ENCODE data around the gene P4HA2. TPM values are rescaled to one million over a fixed set of nuclear protein-coding genes. Genes with fewer than 3 reads are reported as not detected.

Gene P4HA2
- total and polyA plus RNA-seq, 2 of the 8 experiments (the other 6 are each of a cell fraction or from before 2014, with no cell fraction given): 7.4 to 9.3 TPM

DNA sequence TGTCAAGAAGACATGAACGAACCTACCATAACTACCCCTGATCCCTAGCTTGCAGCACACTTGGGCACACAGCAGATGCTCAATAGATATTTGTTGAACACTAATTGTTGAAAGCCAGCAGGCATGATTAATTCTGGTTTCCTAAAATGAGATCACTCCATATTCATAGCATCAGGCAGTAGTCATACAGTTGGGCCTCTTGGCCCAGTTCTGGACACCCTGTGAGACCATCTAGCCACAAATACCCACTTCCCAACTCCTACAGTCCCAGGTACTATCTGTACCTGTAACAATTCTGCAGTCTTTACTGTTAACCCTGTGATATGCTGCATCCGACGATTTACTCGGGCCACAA, 24.2 kb downstream of the P4HA2 start (continued):
- no peak for TF ChIP-seq SUZ12 (IDR thresholded peaks at IDR 0.05; ENCODE audit: low read length)
- no peak for TF ChIP-seq HDAC6 (IDR thresholded peaks at IDR 0.05; ENCODE audit: low read depth, low read length)
- TF ChIP-seq, protein P1, sequence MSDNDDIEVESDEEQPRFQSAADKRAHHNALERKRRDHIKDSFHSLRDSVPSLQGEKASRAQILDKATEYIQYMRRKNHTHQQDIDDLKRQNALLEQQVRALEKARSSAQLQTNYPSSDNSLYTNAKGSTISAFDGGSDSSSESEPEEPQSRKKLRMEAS (IDR thresholded peaks at IDR 0.05): no peak
- TF ChIP-seq, protein P2, sequence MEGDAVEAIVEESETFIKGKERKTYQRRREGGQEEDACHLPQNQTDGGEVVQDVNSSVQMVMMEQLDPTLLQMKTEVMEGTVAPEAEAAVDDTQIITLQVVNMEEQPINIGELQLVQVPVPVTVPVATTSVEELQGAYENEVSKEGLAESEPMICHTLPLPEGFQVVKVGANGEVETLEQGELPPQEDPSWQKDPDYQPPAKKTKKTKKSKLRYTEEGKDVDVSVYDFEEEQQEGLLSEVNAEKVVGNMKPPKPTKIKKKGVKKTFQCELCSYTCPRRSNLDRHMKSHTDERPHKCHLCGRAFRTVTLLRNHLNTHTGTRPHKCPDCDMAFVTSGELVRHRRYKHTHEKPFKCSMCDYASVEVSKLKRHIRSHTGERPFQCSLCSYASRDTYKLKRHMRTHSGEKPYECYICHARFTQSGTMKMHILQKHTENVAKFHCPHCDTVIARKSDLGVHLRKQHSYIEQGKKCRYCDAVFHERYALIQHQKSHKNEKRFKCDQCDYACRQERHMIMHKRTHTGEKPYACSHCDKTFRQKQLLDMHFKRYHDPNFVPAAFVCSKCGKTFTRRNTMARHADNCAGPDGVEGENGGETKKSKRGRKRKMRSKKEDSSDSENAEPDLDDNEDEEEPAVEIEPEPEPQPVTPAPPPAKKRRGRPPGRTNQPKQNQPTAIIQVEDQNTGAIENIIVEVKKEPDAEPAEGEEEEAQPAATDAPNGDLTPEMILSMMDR (IDR thresholded peaks at IDR 0.05; ENCODE audit: control extremely low read depth in 1 of 3, insufficient read depth in 1 of 3, low read depth in 1 of 3, low read length in 3 of 3): no peak
- TF ChIP-seq CREB1 (IDR thresholded peaks at IDR 0.05): no peak

Measured in H1 (cell line).